ENCODE results near the gene VMAC. TPM values are rescaled to one million over a fixed set of nuclear protein-coding genes. Genes with fewer than 3 reads are reported as not detected.

The VMAC gene
- total and polyA plus RNA-seq, 2 of the 13 experiments (the other 11 are each of a cell fraction or from before 2014, with no cell fraction given): 2.4 TPM

- peak; percentile 81; the same call in 1 of the 2 replicates for TF ChIP-seq ZNF292 (CRISPR knock-in tag; IDR thresholded peaks at IDR 0.05; ENCODE audit: borderline replicate concordance, low read depth)
- no peak for TF ChIP-seq U2AF2 (IDR thresholded peaks at IDR 0.05; ENCODE audit: low read depth, low read length)
- TF ChIP-seq ZNF275 (CRISPR knock-in tag; IDR thresholded peaks at IDR 0.05; ENCODE audit: borderline replicate concordance): no peak; the same call in 1 of the 2 replicates
- no peak for TF ChIP-seq SOX6 (IDR thresholded peaks at IDR 0.05)
- peak; percentile 97 for TF ChIP-seq SOX6 (CRISPR knock-in tag; IDR thresholded peaks at IDR 0.05)
- no peak for TF ChIP-seq ZNF800 (CRISPR knock-in tag; IDR thresholded peaks at IDR 0.05)
- peak; percentile 70; the same call in 1 of the 2 replicates for TF ChIP-seq WIZ (CRISPR knock-in tag; IDR thresholded peaks at IDR 0.05)
- TF ChIP-seq KDM1A (CRISPR knock-in tag; IDR thresholded peaks at IDR 0.05): peak; percentile 100
- TF ChIP-seq, protein P1, sequence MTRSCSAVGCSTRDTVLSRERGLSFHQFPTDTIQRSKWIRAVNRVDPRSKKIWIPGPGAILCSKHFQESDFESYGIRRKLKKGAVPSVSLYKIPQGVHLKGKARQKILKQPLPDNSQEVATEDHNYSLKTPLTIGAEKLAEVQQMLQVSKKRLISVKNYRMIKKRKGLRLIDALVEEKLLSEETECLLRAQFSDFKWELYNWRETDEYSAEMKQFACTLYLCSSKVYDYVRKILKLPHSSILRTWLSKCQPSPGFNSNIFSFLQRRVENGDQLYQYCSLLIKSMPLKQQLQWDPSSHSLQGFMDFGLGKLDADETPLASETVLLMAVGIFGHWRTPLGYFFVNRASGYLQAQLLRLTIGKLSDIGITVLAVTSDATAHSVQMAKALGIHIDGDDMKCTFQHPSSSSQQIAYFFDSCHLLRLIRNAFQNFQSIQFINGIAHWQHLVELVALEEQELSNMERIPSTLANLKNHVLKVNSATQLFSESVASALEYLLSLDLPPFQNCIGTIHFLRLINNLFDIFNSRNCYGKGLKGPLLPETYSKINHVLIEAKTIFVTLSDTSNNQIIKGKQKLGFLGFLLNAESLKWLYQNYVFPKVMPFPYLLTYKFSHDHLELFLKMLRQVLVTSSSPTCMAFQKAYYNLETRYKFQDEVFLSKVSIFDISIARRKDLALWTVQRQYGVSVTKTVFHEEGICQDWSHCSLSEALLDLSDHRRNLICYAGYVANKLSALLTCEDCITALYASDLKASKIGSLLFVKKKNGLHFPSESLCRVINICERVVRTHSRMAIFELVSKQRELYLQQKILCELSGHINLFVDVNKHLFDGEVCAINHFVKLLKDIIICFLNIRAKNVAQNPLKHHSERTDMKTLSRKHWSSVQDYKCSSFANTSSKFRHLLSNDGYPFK (CRISPR knock-in tag; IDR thresholded peaks at IDR 0.05; ENCODE audit: borderline replicate concordance): 0 out of 2 replicates have a peak, but pooled peaks have one; percentile 14
- TF ChIP-seq, protein P2, sequence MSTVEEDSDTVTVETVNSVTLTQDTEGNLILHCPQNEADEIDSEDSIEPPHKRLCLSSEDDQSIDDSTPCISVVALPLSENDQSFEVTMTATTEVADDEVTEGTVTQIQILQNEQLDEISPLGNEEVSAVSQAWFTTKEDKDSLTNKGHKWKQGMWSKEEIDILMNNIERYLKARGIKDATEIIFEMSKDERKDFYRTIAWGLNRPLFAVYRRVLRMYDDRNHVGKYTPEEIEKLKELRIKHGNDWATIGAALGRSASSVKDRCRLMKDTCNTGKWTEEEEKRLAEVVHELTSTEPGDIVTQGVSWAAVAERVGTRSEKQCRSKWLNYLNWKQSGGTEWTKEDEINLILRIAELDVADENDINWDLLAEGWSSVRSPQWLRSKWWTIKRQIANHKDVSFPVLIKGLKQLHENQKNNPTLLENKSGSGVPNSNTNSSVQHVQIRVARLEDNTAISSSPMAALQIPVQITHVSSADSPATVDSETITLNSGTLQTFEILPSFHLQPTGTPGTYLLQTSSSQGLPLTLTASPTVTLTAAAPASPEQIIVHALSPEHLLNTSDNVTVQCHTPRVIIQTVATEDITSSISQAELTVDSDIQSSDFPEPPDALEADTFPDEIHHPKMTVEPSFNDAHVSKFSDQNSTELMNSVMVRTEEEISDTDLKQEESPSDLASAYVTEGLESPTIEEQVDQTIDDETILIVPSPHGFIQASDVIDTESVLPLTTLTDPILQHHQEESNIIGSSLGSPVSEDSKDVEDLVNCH (CRISPR knock-in tag; IDR thresholded peaks at IDR 0.05): no peak
- peak; percentile 75; the same call in 1 of the 2 replicates for TF ChIP-seq STAT6 (CRISPR knock-in tag; IDR thresholded peaks at IDR 0.05; ENCODE audit: borderline replicate concordance)
- TF ChIP-seq, protein P3, sequence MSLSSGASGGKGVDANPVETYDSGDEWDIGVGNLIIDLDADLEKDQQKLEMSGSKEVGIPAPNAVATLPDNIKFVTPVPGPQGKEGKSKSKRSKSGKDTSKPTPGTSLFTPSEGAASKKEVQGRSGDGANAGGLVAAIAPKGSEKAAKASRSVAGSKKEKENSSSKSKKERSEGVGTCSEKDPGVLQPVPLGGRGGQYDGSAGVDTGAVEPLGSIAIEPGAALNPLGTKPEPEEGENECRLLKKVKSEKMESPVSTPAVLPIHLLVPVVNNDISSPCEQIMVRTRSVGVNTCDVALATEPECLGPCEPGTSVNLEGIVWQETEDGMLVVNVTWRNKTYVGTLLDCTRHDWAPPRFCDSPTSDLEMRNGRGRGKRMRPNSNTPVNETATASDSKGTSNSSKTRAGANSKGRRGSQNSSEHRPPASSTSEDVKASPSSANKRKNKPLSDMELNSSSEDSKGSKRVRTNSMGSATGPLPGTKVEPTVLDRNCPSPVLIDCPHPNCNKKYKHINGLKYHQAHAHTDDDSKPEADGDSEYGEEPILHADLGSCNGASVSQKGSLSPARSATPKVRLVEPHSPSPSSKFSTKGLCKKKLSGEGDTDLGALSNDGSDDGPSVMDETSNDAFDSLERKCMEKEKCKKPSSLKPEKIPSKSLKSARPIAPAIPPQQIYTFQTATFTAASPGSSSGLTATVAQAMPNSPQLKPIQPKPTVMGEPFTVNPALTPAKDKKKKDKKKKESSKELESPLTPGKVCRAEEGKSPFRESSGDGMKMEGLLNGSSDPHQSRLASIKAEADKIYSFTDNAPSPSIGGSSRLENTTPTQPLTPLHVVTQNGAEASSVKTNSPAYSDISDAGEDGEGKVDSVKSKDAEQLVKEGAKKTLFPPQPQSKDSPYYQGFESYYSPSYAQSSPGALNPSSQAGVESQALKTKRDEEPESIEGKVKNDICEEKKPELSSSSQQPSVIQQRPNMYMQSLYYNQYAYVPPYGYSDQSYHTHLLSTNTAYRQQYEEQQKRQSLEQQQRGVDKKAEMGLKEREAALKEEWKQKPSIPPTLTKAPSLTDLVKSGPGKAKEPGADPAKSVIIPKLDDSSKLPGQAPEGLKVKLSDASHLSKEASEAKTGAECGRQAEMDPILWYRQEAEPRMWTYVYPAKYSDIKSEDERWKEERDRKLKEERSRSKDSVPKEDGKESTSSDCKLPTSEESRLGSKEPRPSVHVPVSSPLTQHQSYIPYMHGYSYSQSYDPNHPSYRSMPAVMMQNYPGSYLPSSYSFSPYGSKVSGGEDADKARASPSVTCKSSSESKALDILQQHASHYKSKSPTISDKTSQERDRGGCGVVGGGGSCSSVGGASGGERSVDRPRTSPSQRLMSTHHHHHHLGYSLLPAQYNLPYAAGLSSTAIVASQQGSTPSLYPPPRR (CRISPR knock-in tag; IDR thresholded peaks at IDR 0.05; ENCODE audit: borderline replicate concordance): peak; percentile 87
Measured at GRCh38 chr19:5870986-5871394, 33.7 kb upstream of the VMAC start (continued).
